GM12878 (cell line): ENCODE measurements around the gene CAVIN4. TPM values are rescaled to one million over a fixed set of nuclear protein-coding genes. Genes with fewer than 3 reads are reported as not detected.

Source experiments
- ATAC-seq: fragments of 200-7000 bp; cut with Tn5 transposase; 3 replicates; pipeline ENCODE4 v1.9.1; 2020; ENCODE audit warnings: mild to moderate bottlenecking, moderate library complexity
- BruUV-seq: library from RNA; stranded (reverse); fragments of 400-500 nt; replicated peaks from 2 replicates; lab custom pipeline; 2021; lab: Mats Ljungman, UMichigan
- CTCF ChIA-PET: fragments of 300-600 bp; sonication (Branson Sonifier 250); formaldehyde crosslinking; extraction: SDS; loops from one replicate; lab custom pipeline; 2021; ENCODE audit warnings: inconsistent platforms; lab: Yijun Ruan, JAX
- POLR2A ChIA-PET: fragments of 350-600 bp; formaldehyde crosslinking; extraction: SDS; loops from one replicate; lab custom pipeline; 2021; ENCODE audit warnings: inconsistent platforms; lab: Charles Lee
- RAD21 ChIA-PET: fragments of 300-600 bp; sonication (Branson Sonifier 250); formaldehyde crosslinking; loops from one replicate; lab custom pipeline; 2023; ENCODE audit warnings: antibody characterized with exemption; ENCODE audit not compliant: unreplicated experiment; lab: Charles Lee
- SMC1A ChIA-PET: fragments of 300-600 bp; sonication (Branson Sonifier 250); formaldehyde crosslinking; loops from one replicate; lab custom pipeline; 2023; ENCODE audit not compliant: unreplicated experiment, uncharacterized antibody; lab: Charles Lee
- DNase-seq: peaks from one replicate; pipeline ENCODE4 v3.0.0-alpha.2; 2011; ENCODE audit warnings: low read depth, low spot score
- FAIRE-seq: peaks from 3 replicates; lab custom pipeline; 2011; peaks lifted over from hg19 to GRCh38; lab: Jason Lieb, UNC
- H2AFZ ChIP-seq: 2 replicates; pipeline ENCODE4 v1.6.0; 2011; ENCODE audit warnings: low read depth, low read length, control low read depth; ENCODE audit not compliant: control insufficient read depth
- H3K27ac ChIP-seq: 2 replicates; pipeline ENCODE4 v1.5.1; 2011; ENCODE audit warnings: control low read depth; ENCODE audit not compliant: control insufficient read depth, insufficient read depth
- H3K27me3 ChIP-seq, 2 experiments: replicated peaks in 1 of 2; 2 replicates each; pipeline versions ENCODE4 v1.6.0 to v1.6.1; 2011; ENCODE audit warnings: low read length in 1 of 2; ENCODE audit not compliant: control insufficient read depth in 2 of 2, insufficient read depth in 2 of 2
- H3K36me3 ChIP-seq, 2 experiments: 2 replicates each; pipeline ENCODE4 v1.5.1; 2011; ENCODE audit warnings: low read length in 1 of 2; ENCODE audit not compliant: control insufficient read depth in 2 of 2, insufficient read depth in 2 of 2
- H3K4me1 ChIP-seq: 2 replicates; pipeline ENCODE4 v1.6.1; 2011; ENCODE audit warnings: mild to moderate bottlenecking, low read length, moderate library complexity, mixed read lengths; ENCODE audit not compliant: control insufficient read depth, insufficient read depth
- H3K4me2 ChIP-seq: 2 replicates; pipeline ENCODE4 v1.6.0; 2011; ENCODE audit warnings: control low read depth; ENCODE audit not compliant: control insufficient read depth, insufficient read depth
- H3K4me3 ChIP-seq: fragments of 200-600 bp; sonication (generic); 2 replicates; pipeline ENCODE4 v1.5.1; 2016
- H3K79me2 ChIP-seq: 2 replicates; pipeline ENCODE4 v1.6.0; 2011; ENCODE audit warnings: low read length; ENCODE audit not compliant: control insufficient read depth, insufficient read depth
- H3K9ac ChIP-seq: 2 replicates; pipeline ENCODE4 v1.8.0; 2011; ENCODE audit warnings: low read length, control low read depth, mixed read lengths; ENCODE audit not compliant: control insufficient read depth, insufficient read depth
- H3K9me3 ChIP-seq: replicated peaks from 3 replicates; pipeline ENCODE4 v1.5.1; 2011; ENCODE audit warnings: mild to moderate bottlenecking, low read length; ENCODE audit not compliant: control insufficient read depth, insufficient read depth
- H4K20me1 ChIP-seq: 2 replicates; pipeline ENCODE4 v1.6.0; 2011; ENCODE audit not compliant: control insufficient read depth, insufficient read depth
- BHLHE40 ChIP-seq, 2 experiments: fragments of 450-650 bp in 1 of 2; IDR thresholded peaks; 2 replicates each; pipeline ENCODE4 v1.6.1; 2011 to 2017; ENCODE audit warnings: low read depth in 2 of 2, borderline replicate concordance in 1 of 2, improper control_type of control experiment in 1 of 2, low read length in 1 of 2, mild to moderate bottlenecking in 1 of 2
- ELK1 ChIP-seq: IDR thresholded peaks from 2 replicates; pipeline ENCODE4 v1.6.1; 2012; ENCODE audit warnings: low read depth, low read length, improper control_type of control experiment
- FOXM1 ChIP-seq: IDR thresholded peaks from 2 replicates; pipeline ENCODE4 v1.6.1; 2012; ENCODE audit warnings: low read depth, mild to moderate bottlenecking, inconsistent platforms, low read length, moderate library complexity
- HDAC6 ChIP-seq: fragments of 200-600 bp; sonication (generic); IDR thresholded peaks from one replicate; pipeline ENCODE4 v1.8.0; 2017; ENCODE audit warnings: antibody characterized with exemption; ENCODE audit not compliant: unreplicated experiment
- SMARCA5 ChIP-seq: fragments of 450-650 bp; IDR thresholded peaks from 2 replicates; pipeline ENCODE4 v1.6.1; 2017; ENCODE audit warnings: mild to moderate bottlenecking
- SREBF1 ChIP-seq: IDR thresholded peaks from 2 replicates; pipeline ENCODE4 v1.6.1; 2012; ENCODE audit warnings: mild to moderate bottlenecking, low read length
- YBX1 ChIP-seq: fragments of 450-650 bp; IDR thresholded peaks from 2 replicates; pipeline ENCODE4 v1.6.1; 2016; ENCODE audit warnings: antibody characterized with exemption
- ZNF274 ChIP-seq: IDR thresholded peaks from one replicate; pipeline ENCODE4 v1.8.0; 2011; ENCODE audit not compliant: insufficient read length, insufficient read depth
- WGBS: methylation state at CpG from one replicate; pipeline ENCODE4 v1.1.6; 2016; ENCODE audit warnings: low lambda C conversion rate; ENCODE audit not compliant: insufficient replicate concordance, insufficient coverage; ENCODE audit errors: missing lambda C conversion rate; 5-methylcytosine and 5-hydroxymethylcytosine counted together
- in situ Hi-C: fragments of 300-500 bp; cut with MboI; formaldehyde crosslinking; loops from 9 replicates; pipeline ENCODE4 v1.14.3; 2018; ENCODE audit warnings: mixed read lengths
- intact Hi-C: fragments of 100-400 bp; cut with micrococcal nuclease; formaldehyde crosslinking; loops from one replicate; pipeline ENCODE4 v1.14.2; 2022; ENCODE audit not compliant: unreplicated experiment
- polyA plus RNA-seq, 11 experiments: library from polyadenylated mRNA; depleted of rRNA in 4 of 11; unstranded in 6 of 11; stranded (reverse) in 5 of 11; fragments of >200 nt; fragmentation: Nextera tagmentation in 4 of 11; fragmentation: Illumina TruSeq in 1 of 11; extraction: Ambion mirVana in 4 of 11; extraction: Trizol in 1 of 11; gene quantifications; 1 replicate in 1 of 11; 2 replicates in 10 of 11; pipeline versions ENCODE4 v1.2.1 to v1.2.3, GENCODE V29; 2011 to 2016; ENCODE audit warnings: inconsistent platforms in 2 of 11, missing spikeins in 2 of 11, low read depth in 1 of 11
- total RNA-seq, 4 experiments: library from RNA; depleted of rRNA in 3 of 4; stranded (reverse); fragments of >200 nt in 3 of 4; fragmentation: Illumina TruSeq in 1 of 4; extraction: Trizol in 1 of 4; gene quantifications; 2 replicates each; pipeline versions ENCODE4 v1.2.1 to v1.2.3, GENCODE V29; 2013 to 2021

Gene CAVIN4
- total and polyA plus RNA-seq, 10 of the 15 experiments (the other 5 are each of a cell fraction or from before 2014, with no cell fraction given), result 0.04 to 0.13 (median 0.08) TPM; not detected in 3

GRCh38 chr9:100600521-100601079, 22.7 kb downstream of the CAVIN4 start:
- Histone ChIP-seq H3K36me3 (no peaks in the 10 kb centered on the region), H3K27ac (no peak overlapping the region), H3K4me2 (no peak overlapping the region), H2AFZ (no peak overlapping the region), H3K9me3 (no peaks in the 10 kb centered on the region), H3K4me1 (no peaks in the 10 kb centered on the region), H4K20me1 (no peaks in the 10 kb centered on the region), H3K4me3 (no peak overlapping the region), H3K27me3 (no peaks in the 10 kb centered on the region; a peak in 2 of 4 replicates), H3K9ac (no peak overlapping the region), H3K79me2 (no peaks in the 10 kb centered on the region)
- FAIRE-seq, result no peak
- TF ChIP-seq SREBF1 (no peak), BHLHE40 (IDR thresholded peaks at IDR 0.05; ENCODE audit: borderline replicate concordance in 1 of 2, low read depth in 2 of 2, low read length in 1 of 2) (no peak), YBX1 (no peak), ELK1 (no peak), HDAC6 (no peak), SMARCA5 (no peak), FOXM1 (no peak), ZNF274 (no peak)
- SMC1A ChIA-PET, result interaction anchor here (1.2 to 2.7 kb wide), 5 partner anchors 19 to 711 kb away, joined by 4 to 10 read pairs (median 7); no protein-coding TSS in a partner anchor
- WGBS, result 63% methylated on average over 7 of the region's 7 CpGs
- no TSS peak for BruUV-seq
- in situ Hi-C loops (loop anchor here (10.0 kb wide), 1 partner anchor 704 kb away; no protein-coding TSS in a partner anchor), intact Hi-C loops (loop anchor here (1.0 kb wide), 1 partner anchor 711 kb away; no protein-coding TSS in a partner anchor)
- ATAC-seq, result no peak
- CTCF ChIA-PET, result interaction anchor here (0.5 to 4.2 kb wide), 17 partner anchors 9 to 712 kb away, joined by 3 to 56 read pairs (median 3); no protein-coding TSS in a partner anchor
- RAD21 ChIA-PET, result interaction anchor here (0.6 to 5.4 kb wide), 2 partner anchors 94 to 711 kb away, joined by 3 to 32 read pairs; no protein-coding TSS in a partner anchor
- no peak for DNase-seq
- POLR2A ChIA-PET, result no interaction called here
